ENCODE data around the gene LEFTY1. TPM values are rescaled to one million over a fixed set of nuclear protein-coding genes. Genes with fewer than 3 reads are reported as not detected.

Gene LEFTY1
- total and polyA plus RNA-seq, 2 of the 13 experiments (the other 11 are each of a cell fraction or from before 2014, with no cell fraction given) = 0.29 to 0.79 TPM

DNA sequence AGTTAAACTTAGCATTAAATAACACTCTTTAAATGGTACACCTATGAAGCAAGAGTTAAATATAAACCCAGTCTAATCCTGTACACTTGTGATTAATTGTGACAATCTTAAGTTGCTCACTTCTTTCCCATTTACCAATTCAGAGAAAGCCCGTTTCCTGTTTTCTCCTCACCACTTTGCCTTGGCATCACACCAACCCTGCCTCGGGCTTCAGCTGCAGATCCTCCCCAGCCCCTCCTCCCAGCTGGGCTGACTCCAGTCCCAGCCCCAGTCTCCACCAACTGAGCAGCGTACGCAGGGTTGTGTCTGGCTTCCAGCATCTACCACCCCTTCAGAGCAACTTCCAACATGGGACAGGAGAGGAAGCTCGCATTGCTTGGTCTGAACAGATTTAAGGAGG, 31.0 kb upstream of the LEFTY1 start:
- WGBS (ENCODE audit: low lambda C conversion rate) = 91% methylated on average over 5 of the region's 5 CpGs
- H3K4me2 ChIP-seq (ENCODE audit: low read depth, low read length) = no peak overlapping the region
- CTCF ChIA-PET (ENCODE audit: low intra/inter-chr PET ratio, low total read pairs) = no interaction called here

More for the DNA sequence above, 31.0 kb upstream of the LEFTY1 start:
- Histone ChIP-seq H2AFZ (ENCODE audit: low read length) (no peak overlapping the region), H3K79me2 (ENCODE audit: insufficient read depth, low read length) (peaks cover 16% of the 10 kb centered on the region), H3K27ac (ENCODE audit: extremely low read length, insufficient read depth, low read length) (no peak overlapping the region), H3K4me1 (ENCODE audit: insufficient read depth, low read length) (peaks cover 20% of the 10 kb centered on the region), H3K27me3 (ENCODE audit: control insufficient read depth in 1 of 2, insufficient read depth in 2 of 2, low read length in 2 of 2) (no peaks in the 10 kb centered on the region; a peak in 1 of 5 replicates), H3K9me3 (ENCODE audit: low read length) (no peaks in the 10 kb centered on the region), H4K20me1 (ENCODE audit: insufficient read depth, low read length) (no peaks in the 10 kb centered on the region), H3K9ac (ENCODE audit: insufficient read depth, low read depth, low read length) (no peak overlapping the region), H3K36me3 (replicated peaks in 1 of 2; ENCODE audit: control insufficient read depth in 1 of 2, insufficient read depth in 2 of 2, low read length in 2 of 2) (peaks cover 7 to 38% of the 10 kb centered on the region in 2 experiments; a peak in 4 of 5 replicates), H3K4me3 (replicated peaks in 1 of 3; ENCODE audit: insufficient read depth in 1 of 3, low read depth in 2 of 3, low read length in 3 of 3) (no peak overlapping the region)
- POLR2A ChIA-PET = interaction anchor here (1.4 to 1.7 kb wide), 2 partner anchors 37 to 462 kb away, joined by 3 read pairs; no protein-coding TSS in a partner anchor
- FAIRE-seq (no peak), ATAC-seq (no peak), DNase-seq (ENCODE audit: low spot score) (no peak)
- in situ Hi-C loops (cut with HindIII; ENCODE audit: extremely low pct_ligation_motif_present, low pct_unique_long_range_greater_than_20kb) = no loop called here
- no peak for TF ChIP-seq IRX3 (CRISPR knock-in tag; IDR thresholded peaks at IDR 0.05; ENCODE audit: borderline replicate concordance, low read depth)
- no peak for TF ChIP-seq HMG20A (CRISPR knock-in tag; IDR thresholded peaks at IDR 0.05; ENCODE audit: borderline replicate concordance)
- TF ChIP-seq, protein P1, sequence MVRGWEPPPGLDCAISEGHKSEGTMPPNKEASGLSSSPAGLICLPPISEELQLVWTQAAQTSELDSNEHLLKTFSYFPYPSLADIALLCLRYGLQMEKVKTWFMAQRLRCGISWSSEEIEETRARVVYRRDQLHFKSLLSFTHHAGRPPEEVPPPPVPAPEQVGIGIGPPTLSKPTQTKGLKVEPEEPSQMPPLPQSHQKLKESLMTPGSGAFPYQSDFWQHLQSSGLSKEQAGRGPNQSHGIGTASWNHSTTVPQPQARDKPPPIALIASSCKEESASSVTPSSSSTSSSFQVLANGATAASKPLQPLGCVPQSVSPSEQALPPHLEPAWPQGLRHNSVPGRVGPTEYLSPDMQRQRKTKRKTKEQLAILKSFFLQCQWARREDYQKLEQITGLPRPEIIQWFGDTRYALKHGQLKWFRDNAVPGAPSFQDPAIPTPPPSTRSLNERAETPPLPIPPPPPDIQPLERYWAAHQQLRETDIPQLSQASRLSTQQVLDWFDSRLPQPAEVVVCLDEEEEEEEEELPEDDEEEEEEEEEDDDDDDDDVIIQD (CRISPR knock-in tag; IDR thresholded peaks at IDR 0.05; ENCODE audit: low read depth) = no peak
- no peak for TF ChIP-seq DMAP1 (CRISPR knock-in tag; IDR thresholded peaks at IDR 0.05)
- TF ChIP-seq, protein P2, sequence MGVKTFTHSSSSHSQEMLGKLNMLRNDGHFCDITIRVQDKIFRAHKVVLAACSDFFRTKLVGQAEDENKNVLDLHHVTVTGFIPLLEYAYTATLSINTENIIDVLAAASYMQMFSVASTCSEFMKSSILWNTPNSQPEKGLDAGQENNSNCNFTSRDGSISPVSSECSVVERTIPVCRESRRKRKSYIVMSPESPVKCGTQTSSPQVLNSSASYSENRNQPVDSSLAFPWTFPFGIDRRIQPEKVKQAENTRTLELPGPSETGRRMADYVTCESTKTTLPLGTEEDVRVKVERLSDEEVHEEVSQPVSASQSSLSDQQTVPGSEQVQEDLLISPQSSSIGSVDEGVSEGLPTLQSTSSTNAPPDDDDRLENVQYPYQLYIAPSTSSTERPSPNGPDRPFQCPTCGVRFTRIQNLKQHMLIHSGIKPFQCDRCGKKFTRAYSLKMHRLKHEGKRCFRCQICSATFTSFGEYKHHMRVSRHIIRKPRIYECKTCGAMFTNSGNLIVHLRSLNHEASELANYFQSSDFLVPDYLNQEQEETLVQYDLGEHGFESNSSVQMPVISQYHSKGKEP (CRISPR knock-in tag; IDR thresholded peaks at IDR 0.05) = no peak
- TF ChIP-seq RFX1 (IDR thresholded peaks at IDR 0.05) = no peak
- TF ChIP-seq ZNF709 (CRISPR knock-in tag; IDR thresholded peaks at IDR 0.05) = no peak
- no peak for TF ChIP-seq ZNF143 (CRISPR knock-in tag; IDR thresholded peaks at IDR 0.05)
- no peak for TF ChIP-seq KDM1A (CRISPR knock-in tag; IDR thresholded peaks at IDR 0.05)
- TF ChIP-seq KLF16 (CRISPR knock-in tag; IDR thresholded peaks at IDR 0.05) = no peak
- TF ChIP-seq ZBTB3 (CRISPR knock-in tag; IDR thresholded peaks at IDR 0.05; ENCODE audit: borderline replicate concordance, low read depth) = no peak
- TF ChIP-seq, protein P3, sequence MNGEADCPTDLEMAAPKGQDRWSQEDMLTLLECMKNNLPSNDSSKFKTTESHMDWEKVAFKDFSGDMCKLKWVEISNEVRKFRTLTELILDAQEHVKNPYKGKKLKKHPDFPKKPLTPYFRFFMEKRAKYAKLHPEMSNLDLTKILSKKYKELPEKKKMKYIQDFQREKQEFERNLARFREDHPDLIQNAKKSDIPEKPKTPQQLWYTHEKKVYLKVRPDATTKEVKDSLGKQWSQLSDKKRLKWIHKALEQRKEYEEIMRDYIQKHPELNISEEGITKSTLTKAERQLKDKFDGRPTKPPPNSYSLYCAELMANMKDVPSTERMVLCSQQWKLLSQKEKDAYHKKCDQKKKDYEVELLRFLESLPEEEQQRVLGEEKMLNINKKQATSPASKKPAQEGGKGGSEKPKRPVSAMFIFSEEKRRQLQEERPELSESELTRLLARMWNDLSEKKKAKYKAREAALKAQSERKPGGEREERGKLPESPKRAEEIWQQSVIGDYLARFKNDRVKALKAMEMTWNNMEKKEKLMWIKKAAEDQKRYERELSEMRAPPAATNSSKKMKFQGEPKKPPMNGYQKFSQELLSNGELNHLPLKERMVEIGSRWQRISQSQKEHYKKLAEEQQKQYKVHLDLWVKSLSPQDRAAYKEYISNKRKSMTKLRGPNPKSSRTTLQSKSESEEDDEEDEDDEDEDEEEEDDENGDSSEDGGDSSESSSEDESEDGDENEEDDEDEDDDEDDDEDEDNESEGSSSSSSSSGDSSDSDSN (CRISPR knock-in tag; IDR thresholded peaks at IDR 0.05) = no peak
- TF ChIP-seq ZNF136 (CRISPR knock-in tag; IDR thresholded peaks at IDR 0.05; ENCODE audit: low read depth) = no peak
- TF ChIP-seq PAF1 (CRISPR knock-in tag; IDR thresholded peaks at IDR 0.05) = no peak
- TF ChIP-seq, protein P4, sequence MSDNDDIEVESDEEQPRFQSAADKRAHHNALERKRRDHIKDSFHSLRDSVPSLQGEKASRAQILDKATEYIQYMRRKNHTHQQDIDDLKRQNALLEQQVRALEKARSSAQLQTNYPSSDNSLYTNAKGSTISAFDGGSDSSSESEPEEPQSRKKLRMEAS (IDR thresholded peaks at IDR 0.05) = no peak
- intact Hi-C loops (cut with micrococcal nuclease; ENCODE audit: unreplicated experiment) = loop anchor here (5.0 to 10.0 kb wide), 3 partner anchors 38 to 143 kb away; partner anchors contain the start of genes SRP9 and TMEM63A
- BruUV-seq (replicated peaks) = no TSS peak
